ENCODE data around the gene FAM47E. TPM values are rescaled to one million over a fixed set of nuclear protein-coding genes. Genes with fewer than 3 reads are reported as not detected.

Gene FAM47E
- total RNA-seq, 1 donor from 2014 or later: 3.4 TPM

- no peaks in the 10 kb centered on the region for H3K9me3 Mint-ChIP-seq (ENCODE audit: low read depth)
- H3K36me3 Mint-ChIP-seq (ENCODE audit: insufficient read depth): no peaks in the 10 kb centered on the region
- H3K4me1 Mint-ChIP-seq (ENCODE audit: low read depth): peaks cover 3% of the 10 kb centered on the region
- no peak overlapping the region for H3K27ac Mint-ChIP-seq
- no peak for DNase-seq (ENCODE audit: low spot score, unreplicated experiment)
- no peaks in the 10 kb centered on the region for H3K27me3 Mint-ChIP-seq
- TF ChIP-seq CTCF (IDR thresholded peaks at IDR 0.05; ENCODE audit: unreplicated experiment): no peak
- H3K4me3 Mint-ChIP-seq (ENCODE audit: low read depth): no peak overlapping the region
Measured at GRCh38 chr4:76246025-76246424, 5.5 kb upstream of the FAM47E start.

DNA sequence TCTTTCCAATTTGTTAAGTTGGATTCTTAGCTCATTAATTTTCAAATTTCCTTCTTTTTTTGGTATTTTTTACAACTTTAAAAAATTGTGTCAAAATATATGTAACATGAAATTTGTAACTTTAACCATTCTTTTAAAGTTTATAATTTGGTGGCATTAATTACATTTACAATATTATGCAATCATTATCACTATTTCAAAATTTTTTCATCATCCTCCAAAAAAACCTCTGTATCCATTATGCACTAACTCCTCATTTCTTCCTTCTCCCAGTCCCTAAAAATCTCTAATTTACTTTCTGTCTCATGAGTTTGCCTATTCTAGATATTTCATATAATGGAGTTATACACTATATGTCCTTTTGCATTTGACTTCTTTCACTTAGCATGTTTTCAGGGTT is 4.7 kb upstream of the FAM47E start:
- peaks cover 6% of the 10 kb centered on the region for H3K4me1 Mint-ChIP-seq (ENCODE audit: low read depth)
- H3K27me3 Mint-ChIP-seq: no peaks in the 10 kb centered on the region
- no peak overlapping the region for H3K27ac Mint-ChIP-seq
- no peak for DNase-seq (ENCODE audit: low spot score, unreplicated experiment)
- no peak for TF ChIP-seq CTCF (IDR thresholded peaks at IDR 0.05; ENCODE audit: unreplicated experiment)
- H3K9me3 Mint-ChIP-seq (ENCODE audit: low read depth): no peaks in the 10 kb centered on the region
- no peak overlapping the region for H3K4me3 Mint-ChIP-seq (ENCODE audit: low read depth)
- H3K36me3 Mint-ChIP-seq (ENCODE audit: insufficient read depth): no peaks in the 10 kb centered on the region

- Mint-ChIP-seq H3K36me3 (ENCODE audit: insufficient read depth) (no peaks in the 10 kb centered on the region), H3K9me3 (ENCODE audit: low read depth) (no peaks in the 10 kb centered on the region), H3K4me1 (ENCODE audit: low read depth) (peaks cover 6% of the 10 kb centered on the region), H3K27ac (peak overlapping the region; percentile 45), H3K4me3 (ENCODE audit: low read depth) (peak overlapping the region; percentile 83), H3K27me3 (no peaks in the 10 kb centered on the region)
- DNase-seq (ENCODE audit: low spot score, unreplicated experiment): no peak
- no peak for TF ChIP-seq CTCF (IDR thresholded peaks at IDR 0.05; ENCODE audit: unreplicated experiment)
Measured at GRCh38 chr4:76250962-76251361, 559 bp upstream of the FAM47E start.

DNA sequence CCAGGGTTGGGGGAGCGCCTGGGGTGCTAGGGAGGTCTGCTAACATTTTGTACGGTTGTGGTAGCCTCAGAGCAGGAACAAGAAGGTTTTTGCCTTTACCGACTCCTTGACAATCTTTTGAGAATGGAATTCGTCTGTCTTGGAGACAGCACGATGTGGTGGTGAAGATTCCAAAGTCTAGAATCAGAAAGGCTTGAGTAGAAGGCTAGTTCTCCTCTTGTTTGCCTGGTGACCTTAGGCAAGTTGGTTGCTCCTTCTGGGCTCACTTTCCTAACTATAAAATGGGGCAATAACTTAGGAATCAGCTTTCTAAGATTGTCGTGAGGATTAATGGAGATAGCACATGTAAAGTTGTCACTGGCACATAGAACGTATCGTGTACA is 741 bp downstream of the FAM47E start:
- no peak for TF ChIP-seq CTCF (IDR thresholded peaks at IDR 0.05; ENCODE audit: unreplicated experiment)
- Mint-ChIP-seq H3K4me3 (ENCODE audit: low read depth) (peak overlapping the region; percentile 73), H3K36me3 (ENCODE audit: insufficient read depth) (no peaks in the 10 kb centered on the region), H3K4me1 (ENCODE audit: low read depth) (peaks cover 9% of the 10 kb centered on the region), H3K9me3 (ENCODE audit: low read depth) (no peaks in the 10 kb centered on the region), H3K27me3 (no peaks in the 10 kb centered on the region), H3K27ac (no peak overlapping the region)
- no peak for DNase-seq (ENCODE audit: low spot score, unreplicated experiment)

- no peak for DNase-seq (ENCODE audit: low spot score, unreplicated experiment)
- no peak for TF ChIP-seq CTCF (IDR thresholded peaks at IDR 0.05; ENCODE audit: unreplicated experiment)
- Mint-ChIP-seq H3K36me3 (ENCODE audit: insufficient read depth) (no peaks in the 10 kb centered on the region), H3K9me3 (ENCODE audit: low read depth) (no peaks in the 10 kb centered on the region), H3K27ac (no peak overlapping the region), H3K27me3 (no peaks in the 10 kb centered on the region), H3K4me1 (ENCODE audit: low read depth) (peaks cover 9% of the 10 kb centered on the region), H3K4me3 (ENCODE audit: low read depth) (no peak overlapping the region)
Measured at GRCh38 chr4:76253511-76253910, 2.0 kb downstream of the FAM47E start.

Data from progenitor cell of endocrine pancreas (in vitro differentiated cells).